HepG2 (cell line): ENCODE results near the gene AK9. TPM values are rescaled to one million over a fixed set of nuclear protein-coding genes. Genes with fewer than 3 reads are reported as not detected.

Experiments
- ATAC-seq: fragments of 200-7000 bp; cut with Tn5 transposase; 3 replicates; pipeline ENCODE4 v1.9.1; 2020; ENCODE audit warnings: mild to moderate bottlenecking, moderate library complexity
- BruUV-seq: library from RNA; stranded (reverse); fragments of 400-500 nt; replicated peaks from 2 replicates; lab custom pipeline; 2021; lab: Mats Ljungman, UMichigan
- CTCF ChIA-PET: fragments of 300-600 bp; formaldehyde crosslinking; extraction: SDS; loops from one replicate; lab custom pipeline; 2021; ENCODE audit warnings: low total read pairs, inconsistent platforms, low intra/inter-chr PET ratio; lab: Yijun Ruan, JAX
- POLR2A ChIA-PET: fragments of 350-600 bp; sonication (Branson Sonifier 250); formaldehyde crosslinking; loops from one replicate; lab custom pipeline; 2020; ENCODE audit warnings: antibody characterized with exemption, inconsistent platforms; lab: Yijun Ruan, JAX
- DNase-seq: peaks from one replicate; pipeline ENCODE4 v3.0.0-alpha.2; 2015; ENCODE audit warnings: low spot score
- FAIRE-seq: peaks from 3 replicates; lab custom pipeline; 2011; peaks lifted over from hg19 to GRCh38; lab: Jason Lieb, UNC
- H2AFZ ChIP-seq: one replicate; pipeline ENCODE4 v1.6.1; 2011; ENCODE audit warnings: low read length, inconsistent platforms
- H3K27ac ChIP-seq: fragments of 300-600 bp; 3 replicates; pipeline ENCODE4 v1.8.0; 2011; ENCODE audit warnings: mixed run types, mild to moderate bottlenecking, mixed read lengths, low read length, inconsistent platforms; ENCODE audit not compliant: insufficient read depth; ENCODE audit errors: extremely low read length
- H3K27me3 ChIP-seq, 2 experiments: fragments of 200-600 bp in 1 of 2; 2 replicates in 1 of 2; 3 replicates in 1 of 2; pipeline versions ENCODE4 v1.6.0 to v1.8.0; 2011; ENCODE audit warnings: low read length in 2 of 2, mild to moderate bottlenecking in 2 of 2, moderate library complexity in 2 of 2, inconsistent platforms in 1 of 2; ENCODE audit not compliant: insufficient read depth in 2 of 2, control insufficient read depth in 1 of 2
- H3K36me3 ChIP-seq, 2 experiments: fragments of 200-600 bp in 1 of 2; replicated peaks in 1 of 2; 2 replicates in 1 of 2; 3 replicates in 1 of 2; pipeline versions ENCODE4 v1.5.1 to v1.8.0; 2011; ENCODE audit warnings: low read length in 2 of 2, inconsistent platforms in 1 of 2; ENCODE audit not compliant: insufficient read depth in 2 of 2, control insufficient read depth in 1 of 2
- H3K4me1 ChIP-seq: 2 replicates; pipeline ENCODE4 v1.5.1; 2012; ENCODE audit warnings: low read length, inconsistent platforms; ENCODE audit not compliant: insufficient read depth
- H3K4me2 ChIP-seq: 2 replicates; pipeline ENCODE4 v1.6.0; 2011; ENCODE audit warnings: low read depth, low read length, inconsistent platforms
- H3K4me3 ChIP-seq, 3 experiments: fragments of 200-600 bp in 1 of 3; sonication (generic), shearing (Covaris generic) in 1 of 3; replicated peaks in 1 of 3; 2 replicates each; pipeline ENCODE4 v1.5.1; 2011 to 2016; ENCODE audit warnings: low read length in 3 of 3, inconsistent platforms in 2 of 3, low read depth in 2 of 3, mild to moderate bottlenecking in 2 of 3, control low read depth in 1 of 3, mixed read lengths in 1 of 3; ENCODE audit not compliant: insufficient read depth in 1 of 3
- H3K79me2 ChIP-seq: one replicate; pipeline ENCODE4 v1.6.1; 2011; ENCODE audit warnings: low read length, inconsistent platforms; ENCODE audit not compliant: insufficient read depth
- H3K9ac ChIP-seq: 2 replicates; pipeline ENCODE4 v1.6.0; 2011; ENCODE audit warnings: mild to moderate bottlenecking, low read depth, low read length, inconsistent platforms; ENCODE audit not compliant: insufficient read depth
- H3K9me3 ChIP-seq: 2 replicates; pipeline ENCODE4 v1.5.1; 2012; ENCODE audit warnings: mild to moderate bottlenecking, low read length
- H4K20me1 ChIP-seq: 2 replicates; pipeline ENCODE4 v1.6.0; 2011; ENCODE audit warnings: inconsistent platforms, mild to moderate bottlenecking, low read length, moderate library complexity; ENCODE audit not compliant: insufficient read depth
- HNF4G ChIP-seq, 2 experiments: sonication (generic) in 1 of 2; formaldehyde crosslinking in 1 of 2; IDR thresholded peaks; 2 replicates each; pipeline versions ENCODE4 v1.4.0 to v1.6.1; 2011 to 2020; ENCODE audit warnings: borderline replicate concordance in 2 of 2, low read depth in 2 of 2, mild to moderate bottlenecking in 2 of 2, low read length in 1 of 2, missing genetic modification reagents in 1 of 2, moderate library complexity in 1 of 2
- KLF9 ChIP-seq: IDR thresholded peaks from 2 replicates; pipeline ENCODE4 v1.6.1; 2016; ENCODE audit warnings: low read depth
- RNF2 ChIP-seq: fragments of 450-650 bp; conservative IDR thresholded peaks from 2 replicates; pipeline ENCODE4 v1.6.1; 2016; ENCODE audit warnings: low read depth
- TCF12 ChIP-seq, 2 experiments: fragments of 450-650 bp in 1 of 2; sonication (generic) in 1 of 2; formaldehyde crosslinking in 1 of 2; IDR thresholded peaks; 2 replicates each; pipeline versions ENCODE4 v1.6.1 to v1.8.0; 2017 to 2022; ENCODE audit warnings: antibody characterized with exemption in 1 of 2, mild to moderate bottlenecking in 1 of 2, missing genetic modification reagents in 1 of 2, moderate library complexity in 1 of 2
- WGBS: methylation state at CpG from one replicate; pipeline ENCODE4 v1.1.6; 2017; ENCODE audit warnings: low lambda C conversion rate; 5-methylcytosine and 5-hydroxymethylcytosine counted together
- in situ Hi-C: cut with HindIII; loops from 2 replicates; pipeline ENCODE4 v1.10.0; 2017; ENCODE audit warnings: low pct_unique_long_range_greater_than_20kb; ENCODE audit not compliant: extremely low pct_ligation_motif_present
- intact Hi-C: fragments of 100-400 bp; cut with micrococcal nuclease; formaldehyde crosslinking; loops from one replicate; pipeline ENCODE4 v1.10.0; 2022; ENCODE audit not compliant: unreplicated experiment
- polyA plus RNA-seq, 8 experiments: library from polyadenylated mRNA; depleted of rRNA in 3 of 8; stranded (reverse) in 7 of 8; unstranded in 1 of 8; fragments of >200 nt; fragmentation: Illumina TruSeq in 4 of 8; extraction: Trizol in 4 of 8; gene quantifications; 2 replicates each; pipeline versions ENCODE4 v1.2.1 to v1.2.3, GENCODE V29; 2011 to 2016; ENCODE audit warnings: low read depth in 4 of 8, missing spikeins in 1 of 8, mixed read lengths in 1 of 8; ENCODE audit not compliant: insufficient read depth in 1 of 8
- total RNA-seq, 5 experiments: library from RNA; depleted of rRNA; stranded (reverse); fragments of >200 nt; fragmentation: Illumina TruSeq; extraction: Trizol; gene quantifications; 2 replicates each; pipeline ENCODE4 v1.2.3, GENCODE V29; 2016; ENCODE audit warnings: low read depth in 1 of 5
- TF ChIP-seq, protein P1 (sequence below): sonication (generic); formaldehyde crosslinking; IDR thresholded peaks from 2 replicates; pipeline ENCODE4 v1.4.0; 2020; ENCODE audit warnings: low read depth, mild to moderate bottlenecking, missing genetic modification reagents
- TF ChIP-seq, protein P2 (sequence below): conservative IDR thresholded peaks from 2 replicates; pipeline ENCODE4 v1.6.1; 2018; ENCODE audit warnings: missing genetic modification reagents
- TF ChIP-seq, protein P3 (sequence below): sonication (generic); formaldehyde crosslinking; IDR thresholded peaks from 2 replicates; pipeline ENCODE4 v1.4.0; 2020; ENCODE audit warnings: missing genetic modification reagents
- TF ChIP-seq, protein P4 (sequence below): sonication (generic); formaldehyde crosslinking; IDR thresholded peaks from 2 replicates; pipeline ENCODE4 v1.4.0; 2020; ENCODE audit warnings: missing genetic modification reagents, borderline replicate concordance

AK9 gene
- total and polyA plus RNA-seq, 2 of the 13 experiments (the other 11 are each of a cell fraction or from before 2014, with no cell fraction given): 3.2 to 4.8 TPM

DNA sequence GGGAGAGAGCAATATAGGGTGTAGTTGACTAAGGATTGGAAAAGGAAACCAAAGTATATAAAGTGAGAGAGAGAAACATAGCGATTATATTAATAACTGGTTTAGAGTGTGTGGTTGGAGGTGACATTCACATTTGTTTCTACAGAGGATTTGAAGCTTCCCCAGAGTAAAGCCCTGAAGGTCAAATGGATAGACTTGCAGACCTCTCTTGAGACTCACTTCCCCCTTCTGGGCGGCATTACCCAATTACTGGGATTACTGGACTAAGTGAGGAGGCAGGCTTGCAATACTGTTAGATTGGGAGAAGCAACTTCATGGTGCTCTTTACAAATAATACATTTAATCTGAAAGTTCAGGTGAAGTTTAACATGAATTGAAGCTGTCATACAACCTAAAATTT, 10.8 kb upstream of the AK9 start:
- ATAC-seq: no peak
- TF ChIP-seq HNF4G (IDR thresholded peaks at IDR 0.05; ENCODE audit: borderline replicate concordance, low read depth, low read length) (no peak), HNF4G (CRISPR knock-in tag; IDR thresholded peaks at IDR 0.05; ENCODE audit: borderline replicate concordance, low read depth) (no peak), RNF2 (no peak), TCF12 (IDR thresholded peaks at IDR 0.05) (no peak), TCF12 (CRISPR knock-in tag; IDR thresholded peaks at IDR 0.05) (no peak), KLF9 (no peak)
- TF ChIP-seq, protein P1, sequence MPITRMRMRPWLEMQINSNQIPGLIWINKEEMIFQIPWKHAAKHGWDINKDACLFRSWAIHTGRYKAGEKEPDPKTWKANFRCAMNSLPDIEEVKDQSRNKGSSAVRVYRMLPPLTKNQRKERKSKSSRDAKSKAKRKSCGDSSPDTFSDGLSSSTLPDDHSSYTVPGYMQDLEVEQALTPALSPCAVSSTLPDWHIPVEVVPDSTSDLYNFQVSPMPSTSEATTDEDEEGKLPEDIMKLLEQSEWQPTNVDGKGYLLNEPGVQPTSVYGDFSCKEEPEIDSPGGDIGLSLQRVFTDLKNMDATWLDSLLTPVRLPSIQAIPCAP (CRISPR knock-in tag): no peak
- TF ChIP-seq, protein P2, sequence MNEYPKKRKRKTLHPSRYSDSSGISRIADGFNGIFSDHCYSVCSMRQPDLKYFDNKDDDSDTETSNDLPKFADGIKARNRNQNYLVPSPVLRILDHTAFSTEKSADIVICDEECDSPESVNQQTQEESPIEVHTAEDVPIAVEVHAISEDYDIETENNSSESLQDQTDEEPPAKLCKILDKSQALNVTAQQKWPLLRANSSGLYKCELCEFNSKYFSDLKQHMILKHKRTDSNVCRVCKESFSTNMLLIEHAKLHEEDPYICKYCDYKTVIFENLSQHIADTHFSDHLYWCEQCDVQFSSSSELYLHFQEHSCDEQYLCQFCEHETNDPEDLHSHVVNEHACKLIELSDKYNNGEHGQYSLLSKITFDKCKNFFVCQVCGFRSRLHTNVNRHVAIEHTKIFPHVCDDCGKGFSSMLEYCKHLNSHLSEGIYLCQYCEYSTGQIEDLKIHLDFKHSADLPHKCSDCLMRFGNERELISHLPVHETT (CRISPR knock-in tag): no peak
- TF ChIP-seq, protein P3, sequence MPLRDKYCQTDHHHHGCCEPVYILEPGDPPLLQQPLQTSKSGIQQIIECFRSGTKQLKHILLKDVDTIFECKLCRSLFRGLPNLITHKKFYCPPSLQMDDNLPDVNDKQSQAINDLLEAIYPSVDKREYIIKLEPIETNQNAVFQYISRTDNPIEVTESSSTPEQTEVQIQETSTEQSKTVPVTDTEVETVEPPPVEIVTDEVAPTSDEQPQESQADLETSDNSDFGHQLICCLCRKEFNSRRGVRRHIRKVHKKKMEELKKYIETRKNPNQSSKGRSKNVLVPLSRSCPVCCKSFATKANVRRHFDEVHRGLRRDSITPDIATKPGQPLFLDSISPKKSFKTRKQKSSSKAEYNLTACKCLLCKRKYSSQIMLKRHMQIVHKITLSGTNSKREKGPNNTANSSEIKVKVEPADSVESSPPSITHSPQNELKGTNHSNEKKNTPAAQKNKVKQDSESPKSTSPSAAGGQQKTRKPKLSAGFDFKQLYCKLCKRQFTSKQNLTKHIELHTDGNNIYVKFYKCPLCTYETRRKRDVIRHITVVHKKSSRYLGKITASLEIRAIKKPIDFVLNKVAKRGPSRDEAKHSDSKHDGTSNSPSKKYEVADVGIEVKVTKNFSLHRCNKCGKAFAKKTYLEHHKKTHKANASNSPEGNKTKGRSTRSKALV (CRISPR knock-in tag): no peak
- TF ChIP-seq, protein P4, sequence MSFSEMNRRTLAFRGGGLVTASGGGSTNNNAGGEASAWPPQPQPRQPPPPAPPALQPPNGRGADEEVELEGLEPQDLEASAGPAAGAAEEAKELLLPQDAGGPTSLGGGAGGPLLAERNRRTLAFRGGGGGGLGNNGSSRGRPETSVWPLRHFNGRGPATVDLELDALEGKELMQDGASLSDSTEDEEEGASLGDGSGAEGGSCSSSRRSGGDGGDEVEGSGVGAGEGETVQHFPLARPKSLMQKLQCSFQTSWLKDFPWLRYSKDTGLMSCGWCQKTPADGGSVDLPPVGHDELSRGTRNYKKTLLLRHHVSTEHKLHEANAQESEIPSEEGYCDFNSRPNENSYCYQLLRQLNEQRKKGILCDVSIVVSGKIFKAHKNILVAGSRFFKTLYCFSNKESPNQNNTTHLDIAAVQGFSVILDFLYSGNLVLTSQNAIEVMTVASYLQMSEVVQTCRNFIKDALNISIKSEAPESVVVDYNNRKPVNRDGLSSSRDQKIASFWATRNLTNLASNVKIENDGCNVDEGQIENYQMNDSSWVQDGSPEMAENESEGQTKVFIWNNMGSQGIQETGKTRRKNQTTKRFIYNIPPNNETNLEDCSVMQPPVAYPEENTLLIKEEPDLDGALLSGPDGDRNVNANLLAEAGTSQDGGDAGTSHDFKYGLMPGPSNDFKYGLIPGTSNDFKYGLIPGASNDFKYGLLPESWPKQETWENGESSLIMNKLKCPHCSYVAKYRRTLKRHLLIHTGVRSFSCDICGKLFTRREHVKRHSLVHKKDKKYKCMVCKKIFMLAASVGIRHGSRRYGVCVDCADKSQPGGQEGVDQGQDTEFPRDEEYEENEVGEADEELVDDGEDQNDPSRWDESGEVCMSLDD (CRISPR knock-in tag): no peak
- no peak for FAIRE-seq
- in situ Hi-C loops: loop anchor here (5.0 to 10.0 kb wide), 2 partner anchors 351 to 693 kb away; no protein-coding TSS in a partner anchor
- Histone ChIP-seq H3K4me2 (no peak overlapping the region), H3K79me2 (no peaks in the 10 kb centered on the region), H3K9me3 (no peaks in the 10 kb centered on the region), H2AFZ (no peak overlapping the region), H3K4me3 (no peak overlapping the region), H3K27ac (no peak overlapping the region), H3K27me3 (no peaks in the 10 kb centered on the region), H4K20me1 (no peaks in the 10 kb centered on the region), H3K4me1 (no peaks in the 10 kb centered on the region), H3K36me3 (no peaks in the 10 kb centered on the region), H3K9ac (no peak overlapping the region)
- no peak for DNase-seq
- BruUV-seq: no TSS peak
- CTCF ChIA-PET: interaction anchor here (7.1 kb wide), 1 partner anchor 337 kb away, joined by 113 read pairs; no protein-coding TSS in a partner anchor
- 89% methylated on average over 2 of the region's 2 CpGs for WGBS
- POLR2A ChIA-PET: no interaction called here
- intact Hi-C loops: no loop called here
